Peyer's patch (tissue), 4 donors: Measurements from ENCODE around the gene EN2.

Source experiments
- POLR2A ChIP-seq, 2 donors: fragments of 450-650 bp; IDR thresholded peaks; one replicate each; pipeline ENCODE4 v1.5.1; 2017; ENCODE audit warnings: antibody characterized with exemption in 2 of 2, mild to moderate bottlenecking in 2 of 2, moderate library complexity in 2 of 2
- TF ChIP-seq, protein P1 (sequence below), 6 experiments: fragments of 450-650 bp in 4 of 6; fragments of 200-600 bp in 2 of 6; sonication (generic) in 1 of 6; IDR thresholded peaks; one replicate each; pipeline ENCODE4 v1.5.1; 2017 to 2019; ENCODE audit warnings: antibody characterized with exemption in 6 of 6, mild to moderate bottlenecking in 3 of 6, moderate library complexity in 1 of 6

DNA sequence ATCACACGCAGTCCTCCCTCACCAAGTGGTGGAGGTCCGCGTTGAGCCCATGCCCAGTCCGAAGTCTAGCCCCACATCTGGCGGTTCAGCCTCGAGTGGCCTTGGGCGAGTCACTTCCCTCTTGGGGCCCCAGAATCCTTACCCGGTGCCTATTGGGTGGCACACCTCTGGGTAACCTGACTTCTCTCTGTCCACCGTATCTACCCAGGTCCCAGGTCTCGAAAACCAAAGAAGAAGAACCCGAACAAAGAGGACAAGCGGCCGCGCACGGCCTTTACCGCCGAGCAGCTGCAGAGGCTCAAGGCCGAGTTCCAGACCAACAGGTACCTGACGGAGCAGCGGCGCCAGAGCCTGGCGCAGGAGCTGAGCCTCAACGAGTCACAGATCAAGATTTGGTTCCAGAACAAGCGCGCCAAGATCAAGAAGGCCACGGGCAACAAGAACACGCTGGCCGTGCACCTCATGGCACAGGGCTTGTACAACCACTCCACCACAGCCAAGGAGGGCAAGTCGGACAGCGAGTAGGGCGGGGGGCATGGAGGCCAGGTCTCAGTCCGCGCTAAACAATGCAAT is 4.3 kb downstream of the EN2 start:
- TF ChIP-seq, protein P1, sequence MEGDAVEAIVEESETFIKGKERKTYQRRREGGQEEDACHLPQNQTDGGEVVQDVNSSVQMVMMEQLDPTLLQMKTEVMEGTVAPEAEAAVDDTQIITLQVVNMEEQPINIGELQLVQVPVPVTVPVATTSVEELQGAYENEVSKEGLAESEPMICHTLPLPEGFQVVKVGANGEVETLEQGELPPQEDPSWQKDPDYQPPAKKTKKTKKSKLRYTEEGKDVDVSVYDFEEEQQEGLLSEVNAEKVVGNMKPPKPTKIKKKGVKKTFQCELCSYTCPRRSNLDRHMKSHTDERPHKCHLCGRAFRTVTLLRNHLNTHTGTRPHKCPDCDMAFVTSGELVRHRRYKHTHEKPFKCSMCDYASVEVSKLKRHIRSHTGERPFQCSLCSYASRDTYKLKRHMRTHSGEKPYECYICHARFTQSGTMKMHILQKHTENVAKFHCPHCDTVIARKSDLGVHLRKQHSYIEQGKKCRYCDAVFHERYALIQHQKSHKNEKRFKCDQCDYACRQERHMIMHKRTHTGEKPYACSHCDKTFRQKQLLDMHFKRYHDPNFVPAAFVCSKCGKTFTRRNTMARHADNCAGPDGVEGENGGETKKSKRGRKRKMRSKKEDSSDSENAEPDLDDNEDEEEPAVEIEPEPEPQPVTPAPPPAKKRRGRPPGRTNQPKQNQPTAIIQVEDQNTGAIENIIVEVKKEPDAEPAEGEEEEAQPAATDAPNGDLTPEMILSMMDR (IDR thresholded peaks at IDR 0.05): no peak
- TF ChIP-seq POLR2A (IDR thresholded peaks at IDR 0.05): no peak
